Activated naive CD4-positive, alpha-beta T cell treated with anti-CD3 and anti-CD28 coated beads for 36 hours (primary cell): ENCODE results near the gene SLC35F5. TPM values are rescaled to one million over a fixed set of nuclear protein-coding genes. Genes with fewer than 3 reads are reported as not detected.
"Not testable (repeated sequence)": the region's sequence is repeated elsewhere in the genome, so short reads cannot be mapped to it uniquely, and the experiment has no call there.

ENCODE experiments used
- CTCF ChIA-PET: fragments of 350-600 bp; sonication (Branson Sonifier 250); formaldehyde crosslinking; loops from one replicate; lab custom pipeline; 2021; ENCODE audit warnings: antibody characterized with exemption; lab: Charles Lee
- DNase-seq: peaks from one replicate; pipeline ENCODE4 v3.0.0-alpha.2; 2020
- H3K27ac Mint-ChIP-seq: one replicate; pipeline ENCODE4 v1.8.0; 2021; ENCODE audit warnings: mild to moderate bottlenecking, mixed read lengths
- H3K27me3 Mint-ChIP-seq: one replicate; pipeline ENCODE4 v1.8.0; 2021; ENCODE audit warnings: low read depth, mixed read lengths
- H3K36me3 Mint-ChIP-seq: one replicate; pipeline ENCODE4 v1.8.0; 2021; ENCODE audit warnings: low read depth, mixed read lengths
- H3K4me1 Mint-ChIP-seq: one replicate; pipeline ENCODE4 v1.8.0; 2021; ENCODE audit warnings: low read depth, mixed read lengths
- H3K4me3 Mint-ChIP-seq: one replicate; pipeline ENCODE4 v1.8.0; 2021; ENCODE audit warnings: mild to moderate bottlenecking, moderate library complexity, mixed read lengths
- H3K9me3 Mint-ChIP-seq: one replicate; pipeline ENCODE4 v1.8.0; 2021; ENCODE audit warnings: mixed read lengths
- intact Hi-C: fragments of 100-400 bp; cut with micrococcal nuclease; formaldehyde crosslinking; loops from one replicate; pipeline ENCODE4 v1.15.1; 2023
- total RNA-seq, 2 experiments: library from RNA; stranded (reverse); gene quantifications; one replicate each; pipeline ENCODE4 v1.2.3, GENCODE V29; 2021

Gene SLC35F5
- total RNA-seq, 2 experiments from 2014 or later = 12.1 to 13.7 TPM

GRCh38 chr2:113704300-113704993, 52.0 kb downstream of the SLC35F5 start:
- intact Hi-C loops = loop anchor here (5.0 kb wide), 1 partner anchor 273 kb away; no protein-coding TSS in a partner anchor
- CTCF ChIA-PET, H3K36me3 Mint-ChIP-seq: not testable (repeated sequence)

DNA sequence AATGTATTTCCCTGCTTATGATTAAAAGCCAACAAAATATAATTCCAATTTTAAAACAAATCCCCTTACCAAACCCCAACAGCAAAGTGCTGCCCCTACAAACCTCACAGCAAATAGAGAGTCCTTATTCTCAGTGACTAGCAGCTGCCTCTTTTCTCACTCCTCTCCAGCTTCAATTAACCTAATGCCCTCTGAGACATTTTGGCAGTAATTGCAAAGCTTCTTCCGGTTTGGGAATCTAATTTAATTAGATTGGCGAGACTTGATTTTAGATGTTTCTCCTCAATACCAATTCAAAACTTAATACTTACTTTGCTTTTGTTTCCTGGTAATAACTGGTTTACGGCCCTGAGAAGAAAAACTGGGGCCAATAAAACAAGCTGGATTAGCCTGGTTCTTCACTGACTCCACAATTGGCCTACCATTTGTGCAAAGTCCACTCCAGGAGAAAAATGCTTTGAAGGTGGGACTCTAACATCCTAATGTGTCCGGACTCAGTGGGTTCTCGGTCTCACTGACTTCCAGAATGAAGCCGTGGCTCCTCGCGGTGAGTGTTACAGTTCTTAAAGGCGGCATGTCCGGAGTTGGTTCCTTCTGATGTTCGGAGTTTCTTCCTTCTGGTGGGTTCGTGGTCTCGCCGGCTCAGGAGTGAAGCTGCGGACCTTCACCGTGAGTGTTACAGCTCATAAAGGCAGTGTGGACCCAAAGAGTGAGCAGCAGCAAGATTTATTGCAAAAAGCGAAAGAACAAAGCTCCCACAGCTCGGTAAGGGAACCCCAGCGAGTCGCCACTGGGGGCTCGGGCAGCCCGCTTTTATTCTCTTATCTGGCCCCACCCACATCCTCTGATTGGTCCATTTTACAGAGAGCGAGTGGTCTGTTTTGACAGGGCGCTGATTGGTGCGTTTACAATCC, 52.8 kb downstream of the SLC35F5 start:
- Mint-ChIP-seq H3K4me3 (no peak overlapping the region), H3K9me3 (no peaks in the 10 kb centered on the region), H3K36me3 (peaks cover 2% of the 10 kb centered on the region), H3K27me3 (no peaks in the 10 kb centered on the region), H3K27ac (no peak overlapping the region), H3K4me1 (peaks cover 23% of the 10 kb centered on the region)
- intact Hi-C loops = loop anchor here (5.0 kb wide), 1 partner anchor 274 kb away; no protein-coding TSS in a partner anchor
- CTCF ChIA-PET = no interaction called here
- no peak for DNase-seq

More at GRCh38 chr2:113704300-113704993, 52.0 kb downstream of the SLC35F5 start:
- peaks cover 15% of the 10 kb centered on the region for H3K4me1 Mint-ChIP-seq
- not testable (repeated sequence) for H3K27ac Mint-ChIP-seq, H3K9me3 Mint-ChIP-seq, DNase-seq, H3K4me3 Mint-ChIP-seq, H3K27me3 Mint-ChIP-seq

DNA sequence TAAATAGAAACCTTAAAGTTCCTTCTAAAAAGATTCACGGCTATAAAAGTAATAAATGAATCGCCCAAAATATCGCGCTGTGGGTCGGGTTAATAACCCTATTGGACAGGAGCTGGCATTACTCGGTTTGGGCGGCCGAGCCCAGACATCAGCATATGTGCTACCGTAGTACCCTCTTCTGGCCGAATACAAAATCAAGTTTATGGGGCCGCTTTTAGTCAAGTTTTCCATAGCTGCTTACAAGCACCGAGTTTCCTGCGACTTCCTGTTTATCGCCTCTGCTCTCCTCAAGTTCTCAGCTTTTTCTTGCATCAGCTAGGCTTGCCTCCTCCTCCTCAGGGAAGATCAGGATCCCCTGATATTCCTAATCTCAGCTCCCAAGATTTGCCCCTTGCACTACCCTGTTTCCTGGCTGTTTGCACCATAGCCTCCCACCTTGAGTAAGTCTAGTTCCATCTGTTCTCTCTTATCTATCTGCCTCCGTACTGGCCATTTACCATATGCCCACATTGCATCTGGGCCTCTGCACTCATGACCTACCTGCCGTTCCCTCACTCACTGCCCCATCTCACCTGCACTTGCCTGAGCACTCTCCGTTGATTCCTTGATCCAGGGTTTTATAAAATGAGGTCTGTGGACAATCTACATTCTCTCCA, 56.1 kb downstream of the SLC35F5 start:
- H3K27ac Mint-ChIP-seq = peak overlapping the region; percentile 54
- CTCF ChIA-PET = interaction anchor here (0.6 to 2.5 kb wide), 8 partner anchors 9 to 278 kb away, joined by 3 to 19 read pairs (median 3); no protein-coding TSS in a partner anchor
- H3K9me3 Mint-ChIP-seq = no peaks in the 10 kb centered on the region
- H3K4me1 Mint-ChIP-seq = peaks cover 25% of the 10 kb centered on the region
- H3K4me3 Mint-ChIP-seq = peak overlapping the region; percentile 40
- peak; percentile 71 for DNase-seq
- H3K27me3 Mint-ChIP-seq = no peaks in the 10 kb centered on the region
- intact Hi-C loops = loop anchor here (1.0 to 5.0 kb wide), 4 partner anchors 8 to 277 kb away; partner anchors contain the start of gene SLC35F5
- peaks cover 2% of the 10 kb centered on the region for H3K36me3 Mint-ChIP-seq

DNA sequence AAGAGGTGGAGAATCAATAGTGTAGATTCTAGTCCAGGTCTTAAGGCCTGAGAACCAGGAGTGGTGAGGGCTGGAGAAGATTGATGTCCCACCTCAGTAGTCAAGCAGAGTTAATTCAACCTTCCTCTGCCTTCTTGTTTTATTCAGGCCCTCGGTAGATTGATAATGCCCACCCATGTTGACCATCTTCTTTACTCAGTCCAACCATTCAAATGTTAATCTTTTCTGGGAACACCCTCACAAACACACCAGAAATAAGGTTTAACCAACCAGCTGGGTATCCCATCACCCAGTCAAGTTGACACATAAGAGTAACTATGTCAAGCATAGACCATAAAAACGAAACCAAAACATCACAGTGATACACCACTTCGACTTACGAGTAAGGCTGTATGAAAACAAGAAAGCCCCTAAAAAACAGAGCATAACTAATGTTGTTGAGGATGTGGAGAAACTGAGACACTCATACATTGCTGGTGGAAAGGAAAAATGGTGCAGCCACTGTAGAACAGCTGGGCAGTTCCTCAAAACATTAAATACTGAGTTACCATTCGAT, 57.5 kb downstream of the SLC35F5 start:
- H3K9me3 Mint-ChIP-seq = no peaks in the 10 kb centered on the region
- no peaks in the 10 kb centered on the region for H3K27me3 Mint-ChIP-seq
- no peak overlapping the region for H3K27ac Mint-ChIP-seq
- CTCF ChIA-PET = interaction anchor here (1.2 kb wide), 1 partner anchor 22 kb away, joined by 3 read pairs; no protein-coding TSS in a partner anchor
- no peak for DNase-seq
- intact Hi-C loops = no loop called here
- no peak overlapping the region for H3K4me3 Mint-ChIP-seq
- H3K4me1 Mint-ChIP-seq = peaks cover 33% of the 10 kb centered on the region
- H3K36me3 Mint-ChIP-seq = peaks cover 2% of the 10 kb centered on the region

DNA sequence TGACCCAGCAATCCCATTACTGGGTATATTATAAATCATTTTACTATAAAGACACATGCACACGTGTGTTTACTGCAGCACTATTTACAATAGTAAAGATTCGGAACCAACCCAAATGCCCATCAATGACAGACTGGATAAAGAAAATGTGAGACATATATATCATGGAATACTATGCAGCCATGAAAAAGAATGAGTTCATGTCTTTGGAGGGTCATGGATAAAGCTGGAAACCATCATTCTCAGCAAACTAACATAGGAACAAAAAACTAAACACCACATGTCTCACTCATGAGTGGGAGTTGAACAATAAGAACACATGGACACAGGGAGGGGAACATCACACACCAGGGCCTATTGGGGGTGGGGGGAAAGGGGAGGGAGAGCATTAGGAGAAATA, 58.2 kb downstream of the SLC35F5 start:
- CTCF ChIA-PET, H3K27me3 Mint-ChIP-seq, H3K36me3 Mint-ChIP-seq, H3K9me3 Mint-ChIP-seq, DNase-seq, H3K27ac Mint-ChIP-seq, H3K4me3 Mint-ChIP-seq, intact Hi-C loops: not testable (repeated sequence)
- H3K4me1 Mint-ChIP-seq = peaks cover 40% of the 10 kb centered on the region

GRCh38 chr2:113697516-113697915, 58.9 kb downstream of the SLC35F5 start:
- no peak overlapping the region for H3K4me3 Mint-ChIP-seq
- CTCF ChIA-PET = no interaction called here
- intact Hi-C loops = no loop called here
- H3K9me3 Mint-ChIP-seq = no peaks in the 10 kb centered on the region
- peaks cover 46% of the 10 kb centered on the region for H3K4me1 Mint-ChIP-seq
- no peak overlapping the region for H3K27ac Mint-ChIP-seq
- DNase-seq = no peak
- no peaks in the 10 kb centered on the region for H3K36me3 Mint-ChIP-seq
- H3K27me3 Mint-ChIP-seq = no peaks in the 10 kb centered on the region

- Mint-ChIP-seq H3K4me1 (peaks cover 44% of the 10 kb centered on the region), H3K27me3 (no peaks in the 10 kb centered on the region), H3K9me3 (no peaks in the 10 kb centered on the region), H3K27ac (no peak overlapping the region), H3K4me3 (no peak overlapping the region), H3K36me3 (no peaks in the 10 kb centered on the region)
- CTCF ChIA-PET = interaction anchor here (0.6 to 1.4 kb wide), 2 partner anchors 9 to 173 kb away, joined by 3 read pairs; no protein-coding TSS in a partner anchor
- intact Hi-C loops = no loop called here
- DNase-seq = no peak
Measured at GRCh38 chr2:113694438-113694837, 62.0 kb downstream of the SLC35F5 start.

DNA sequence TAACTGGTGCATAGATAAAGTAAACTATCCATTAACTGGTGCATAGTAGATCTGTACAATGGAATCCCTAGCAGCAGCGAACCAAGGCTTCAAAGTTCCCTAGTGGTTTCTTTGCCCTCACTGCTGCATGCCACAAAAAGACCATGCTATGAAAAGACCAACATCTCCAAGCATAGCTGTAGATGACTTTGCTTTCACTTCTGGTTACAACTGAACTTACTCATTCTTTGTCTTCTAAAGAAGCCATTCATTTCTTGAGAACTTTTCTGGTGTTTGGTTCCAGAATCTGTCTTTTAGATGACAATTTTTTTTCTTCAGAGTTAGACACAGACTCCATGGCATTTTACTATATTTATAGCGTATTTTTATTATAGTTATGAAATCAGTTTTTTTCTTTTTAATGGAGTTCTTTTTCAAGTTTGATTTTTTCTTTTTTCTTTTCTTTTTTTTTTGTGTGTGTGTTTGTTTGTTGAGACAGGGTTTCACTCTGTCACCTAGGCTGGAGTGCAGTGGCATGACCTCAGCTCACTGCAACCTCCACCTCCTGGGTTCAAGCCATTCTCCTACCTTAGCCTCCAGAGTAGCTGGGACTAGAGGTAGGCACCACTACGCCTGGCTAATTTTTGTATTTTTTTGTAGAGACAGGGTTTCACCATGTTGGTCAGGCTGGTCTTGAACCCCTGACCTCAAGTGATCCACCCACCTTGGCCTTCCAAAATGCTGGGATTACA, 63.6 kb downstream of the SLC35F5 start:
- H3K27ac Mint-ChIP-seq = peak overlapping the region; percentile 77
- H3K27me3 Mint-ChIP-seq = no peaks in the 10 kb centered on the region
- H3K4me3 Mint-ChIP-seq = peak overlapping the region; percentile 6
- CTCF ChIA-PET = no interaction called here
- H3K36me3 Mint-ChIP-seq = no peaks in the 10 kb centered on the region
- no peaks in the 10 kb centered on the region for H3K9me3 Mint-ChIP-seq
- intact Hi-C loops = loop anchor here (1.0 kb wide), 6 partner anchors 7 to 196 kb away; partner anchors contain the start of gene SLC35F5
- H3K4me1 Mint-ChIP-seq = peaks cover 34% of the 10 kb centered on the region
- peak; percentile 57 for DNase-seq

DNA sequence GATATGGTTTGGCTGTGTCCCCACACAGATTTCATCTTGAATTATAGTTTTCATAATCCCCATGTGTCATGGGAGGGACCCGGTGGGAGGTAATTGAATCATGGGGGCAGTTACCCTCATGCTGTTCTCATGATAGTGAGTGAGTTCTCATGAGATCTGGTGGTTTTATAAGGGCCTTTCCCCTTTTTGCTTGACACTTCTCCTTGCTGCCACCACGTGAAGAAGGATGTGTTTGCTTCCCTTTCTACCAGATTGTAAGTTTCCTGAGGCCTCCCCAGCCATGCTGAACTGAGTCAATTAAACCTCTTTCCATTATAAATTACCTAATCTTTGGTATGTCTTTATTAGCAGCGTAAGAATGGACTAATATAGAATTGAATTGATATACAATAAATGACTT, 65.6 kb downstream of the SLC35F5 start:
- intact Hi-C loops, H3K27ac Mint-ChIP-seq, H3K27me3 Mint-ChIP-seq, DNase-seq, H3K9me3 Mint-ChIP-seq, H3K4me3 Mint-ChIP-seq, H3K36me3 Mint-ChIP-seq, CTCF ChIA-PET: not testable (repeated sequence)
- H3K4me1 Mint-ChIP-seq = peaks cover 34% of the 10 kb centered on the region

DNA sequence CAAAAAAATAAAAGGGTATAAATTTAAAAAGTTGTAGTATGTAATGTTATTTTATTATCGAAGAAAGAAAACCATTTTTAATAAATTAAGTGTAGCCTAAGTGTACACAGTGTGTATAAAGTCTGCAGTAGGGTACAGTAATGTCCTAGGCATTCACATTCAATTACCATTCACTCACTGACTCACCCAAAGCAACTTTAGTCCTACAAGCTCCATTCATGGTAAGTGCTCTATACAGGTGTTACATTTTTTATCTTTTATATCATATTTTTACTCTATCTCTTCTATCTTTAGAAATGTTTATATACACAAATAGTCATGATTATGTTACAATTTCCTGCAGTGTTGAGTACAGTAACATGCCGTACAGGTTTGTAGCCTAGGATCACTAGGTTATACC, 69.9 kb downstream of the SLC35F5 start:
- CTCF ChIA-PET = no interaction called here
- no peak overlapping the region for H3K27ac Mint-ChIP-seq
- DNase-seq = no peak
- peaks cover 2% of the 10 kb centered on the region for H3K9me3 Mint-ChIP-seq
- H3K27me3 Mint-ChIP-seq = no peaks in the 10 kb centered on the region
- H3K4me1 Mint-ChIP-seq = peaks cover 6% of the 10 kb centered on the region
- intact Hi-C loops = no loop called here
- H3K4me3 Mint-ChIP-seq = no peak overlapping the region
- no peaks in the 10 kb centered on the region for H3K36me3 Mint-ChIP-seq

- no peak for DNase-seq
- Mint-ChIP-seq H3K4me1 (peaks cover under 1% of the 10 kb centered on the region), H3K9me3 (peaks cover 2% of the 10 kb centered on the region), H3K4me3 (no peak overlapping the region), H3K27me3 (no peaks in the 10 kb centered on the region), H3K27ac (no peak overlapping the region), H3K36me3 (no peaks in the 10 kb centered on the region)
- CTCF ChIA-PET = interaction anchor here (0.7 to 1.2 kb wide), 2 partner anchors 9 to 448 kb away, joined by 3 to 4 read pairs; no protein-coding TSS in a partner anchor
- intact Hi-C loops = no loop called here
Measured at GRCh38 chr2:113685471-113685870, 71.0 kb downstream of the SLC35F5 start.
